PFSK-1 (cell line): ENCODE results near the gene TBX1.

ENCODE experiments used
- FOXP2 ChIP-seq: optimal IDR thresholded peaks from 2 replicates; pipeline ENCODE3; 2011; ENCODE audit warnings: borderline replicate concordance, control low read depth, inconsistent platforms; ENCODE audit not compliant: insufficient read depth; ENCODE audit errors: extremely low read length, extremely low read depth
- POLR2AphosphoS5 ChIP-seq: IDR thresholded peaks from 2 replicates; pipeline ENCODE4 v1.6.1; 2012; ENCODE audit warnings: low read depth, mild to moderate bottlenecking, control low read depth, low read length, moderate library complexity
- REST ChIP-seq, 2 experiments: IDR thresholded peaks; 2 replicates each; pipeline versions ENCODE4 v1.6.1 to v1.8.0; 2011 to 2012; ENCODE audit warnings: low read depth in 2 of 2, low read length in 2 of 2, control low read depth in 1 of 2, inconsistent platforms in 1 of 2, mild to moderate bottlenecking in 1 of 2, moderate library complexity in 1 of 2; ENCODE audit not compliant: insufficient read depth in 1 of 2
- SIN3A ChIP-seq: IDR thresholded peaks from 2 replicates; pipeline ENCODE4 v1.6.1; 2012; ENCODE audit warnings: mild to moderate bottlenecking, low read length, moderate library complexity, borderline replicate concordance; ENCODE audit not compliant: insufficient read depth
- TAF1 ChIP-seq: IDR thresholded peaks from 2 replicates; pipeline ENCODE4 v1.6.1; 2012; ENCODE audit warnings: low read length, control low read depth, borderline replicate concordance; ENCODE audit not compliant: insufficient read depth

GRCh38 chr22:19738664-19739447, 21.7 kb upstream of the TBX1 start:
- no peak for TF ChIP-seq TAF1
- TF ChIP-seq POLR2AphosphoS5: no peak
- no peak for TF ChIP-seq REST (IDR thresholded peaks at IDR 0.05; ENCODE audit: insufficient read depth in 1 of 2, low read depth in 2 of 2, low read length in 2 of 2)
- no peak for TF ChIP-seq SIN3A
- TF ChIP-seq FOXP2: no peak
